OCI-M1 (cell line): ENCODE data around the gene GOLGA6B.
"Not testable (repeated sequence)": the region's sequence is repeated elsewhere in the genome, so short reads cannot be mapped to it uniquely, and the experiment has no call there.

Source experiments
- DNase-seq: peaks from one replicate; lab custom pipeline; 2025; lab: John Stamatoyannopoulos, UW

Gene GOLGA6B

DNA sequence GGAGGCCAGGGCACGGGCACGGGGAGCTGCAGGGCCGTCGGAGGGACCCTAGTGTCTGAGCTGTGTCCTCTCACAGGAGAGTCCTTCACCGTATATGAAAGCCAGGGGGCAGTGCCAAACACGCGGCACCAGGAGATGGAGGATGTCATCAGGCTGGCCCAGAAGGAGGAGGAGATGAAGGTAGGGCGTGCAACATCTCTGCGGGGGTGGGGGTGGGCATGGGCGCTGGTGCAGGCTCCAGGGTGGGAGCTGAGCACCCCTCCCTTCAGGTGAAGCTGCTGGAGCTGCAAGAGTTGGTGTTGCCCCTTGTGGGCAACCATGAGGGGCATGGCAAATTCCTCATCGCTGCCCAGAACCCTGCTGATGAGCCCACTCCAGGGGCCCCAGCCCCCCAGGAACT is 11.2 kb downstream of the GOLGA6B start:
- not testable (repeated sequence) for DNase-seq

DNA sequence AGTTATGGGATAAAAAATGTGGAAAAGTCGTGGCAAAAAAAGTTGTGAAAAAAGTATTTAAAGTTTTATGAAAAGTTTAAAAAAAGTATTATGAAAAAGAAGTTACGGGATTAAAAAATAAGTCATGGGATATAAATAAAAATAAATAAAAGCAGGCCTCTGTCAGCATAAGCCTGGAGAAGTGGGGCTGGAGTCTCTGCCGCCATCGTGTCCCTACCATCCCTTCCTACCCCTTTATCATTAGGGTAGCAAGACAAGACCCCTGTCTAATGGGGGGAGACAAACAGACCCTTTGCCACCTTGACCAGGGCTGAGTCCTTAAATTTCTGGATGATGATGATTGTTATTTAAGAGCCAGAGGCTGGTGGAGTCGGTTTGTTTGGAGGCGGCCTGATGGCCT is 15.3 kb downstream of the GOLGA6B start:
- DNase-seq, result not testable (repeated sequence)

- DNase-seq, result not testable (repeated sequence)
These were observed 16.3 kb downstream of the GOLGA6B start for GRCh38 chr15:72670656-72671352.

- DNase-seq, result no peak
These were observed 17.0 kb downstream of the GOLGA6B start for GRCh38 chr15:72671525-72671924.

- no peak for DNase-seq
These were observed 22.3 kb downstream of the GOLGA6B start for GRCh38 chr15:72676838-72677237.

DNA sequence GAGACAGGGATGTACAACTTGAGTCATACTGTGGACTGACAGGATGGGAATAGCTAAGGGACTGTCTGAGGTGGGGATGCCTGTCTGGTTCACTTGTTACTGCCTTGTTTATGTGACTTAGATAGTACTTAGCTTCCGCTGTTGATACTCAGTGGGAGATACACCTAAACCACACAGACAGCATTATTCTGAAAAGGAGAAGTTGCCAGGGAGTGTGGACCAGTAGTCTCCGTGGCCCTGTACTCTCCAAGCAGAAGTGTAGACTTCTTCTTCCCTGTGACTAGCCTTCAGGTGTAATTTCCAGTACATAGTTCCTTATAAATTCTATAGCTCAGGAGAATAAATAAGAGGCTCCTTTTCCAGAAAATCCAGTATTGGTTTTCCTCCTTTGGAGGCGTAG is 26.4 kb downstream of the GOLGA6B start:
- no peak for DNase-seq

- no peak for DNase-seq
These were observed 28.3 kb downstream of the GOLGA6B start for GRCh38 chr15:72682772-72683171.

GRCh38 chr15:72685301-72685924 is 30.9 kb downstream of the GOLGA6B start:
- no peak for DNase-seq

DNA sequence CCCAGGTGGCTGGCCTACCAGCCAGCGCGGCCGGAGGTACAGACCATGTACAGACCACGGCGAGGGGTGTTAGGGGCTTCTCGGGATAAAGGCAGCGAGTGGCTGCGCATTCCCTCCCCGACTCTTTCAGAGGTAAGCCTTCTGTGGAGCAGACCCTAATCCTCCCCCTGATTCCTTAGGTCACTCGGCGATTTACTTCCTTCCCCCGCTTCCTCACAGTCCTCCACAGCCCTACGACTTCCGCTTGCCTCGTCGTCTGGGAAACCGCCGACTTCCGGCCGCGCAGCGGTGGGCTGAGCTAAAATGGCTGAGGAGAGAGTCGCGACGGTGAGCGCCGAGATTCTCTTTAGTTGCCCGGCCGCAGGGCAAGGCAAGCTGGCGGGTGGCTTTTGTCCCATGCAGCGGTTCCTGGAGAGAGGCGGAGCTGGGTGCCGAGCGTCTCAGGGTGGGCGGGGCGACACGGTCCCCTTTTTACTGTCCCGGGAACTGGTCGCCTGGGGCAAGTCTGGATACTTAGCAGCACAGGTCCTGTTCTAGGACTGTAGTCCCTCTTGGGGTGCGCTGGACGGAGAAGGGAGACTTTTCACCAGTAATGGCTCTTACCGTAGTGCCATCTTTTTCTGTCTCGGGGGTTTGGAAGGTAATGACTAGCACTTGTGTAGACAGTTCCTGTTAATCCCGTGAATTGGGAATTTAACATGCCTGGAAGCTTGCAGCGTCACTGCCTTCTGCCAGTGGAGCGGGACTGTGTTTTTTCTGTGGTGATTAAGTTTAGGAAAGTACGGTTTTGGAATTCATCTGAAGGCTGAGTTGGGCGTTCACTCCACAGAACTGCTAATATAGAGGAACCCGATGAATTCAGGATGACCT is 31.7 kb downstream of the GOLGA6B start, which contains the start of the genes BBS4 and HIGD2B:
TSS of gene BBS4 (plus strand) at position 283 of the 870 bp plus-strand sequence. CDS start at position 304, 21 bp downstream.
TSS of gene HIGD2B (minus strand) at position 258 of the 870 bp plus-strand sequence. CDS start 9,808 bp downstream, outside the sequence.
- DNase-seq, result no peak

GRCh38 chr15:72688697-72689096 is 34.2 kb downstream of the GOLGA6B start:
- DNase-seq, result no peak

DNA sequence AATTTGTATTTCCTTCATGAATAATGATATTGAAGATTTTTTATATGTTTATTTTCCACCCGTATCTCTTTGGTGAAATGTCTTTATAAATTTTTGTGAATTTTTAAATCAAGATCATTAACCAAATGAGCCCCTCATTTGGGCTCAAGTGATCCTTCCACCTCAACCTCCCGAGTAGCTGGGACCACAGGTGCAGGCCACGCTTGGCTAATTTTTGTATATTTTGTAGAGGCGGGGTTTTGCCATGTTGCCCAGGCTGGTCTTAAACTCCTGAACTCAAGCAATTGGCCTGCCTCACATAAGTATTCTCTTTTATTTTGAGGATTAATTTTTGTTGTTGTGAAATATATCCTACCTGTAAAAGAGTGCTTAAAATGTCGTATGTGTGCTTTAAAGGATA is 36.4 kb downstream of the GOLGA6B start:
- DNase-seq, result no peak

DNA sequence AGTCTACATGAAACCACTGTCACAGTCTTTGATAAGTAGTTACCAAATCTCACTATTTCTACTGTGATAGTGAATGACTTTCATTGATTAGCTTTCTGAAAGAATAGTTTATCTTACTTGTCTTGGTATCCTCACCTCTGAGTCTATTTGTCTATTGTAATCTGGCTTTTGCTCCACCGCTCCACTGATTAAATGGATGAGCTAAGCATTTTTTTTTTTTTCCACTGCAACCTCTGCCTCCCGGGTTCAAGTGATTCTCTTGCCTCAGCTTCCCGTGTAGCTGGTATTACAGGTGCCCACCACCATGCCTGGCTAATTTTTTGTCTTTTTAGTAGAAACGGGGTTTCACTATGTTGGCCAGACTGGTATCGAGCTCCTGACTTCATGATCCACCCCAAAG is 44.4 kb downstream of the GOLGA6B start:
- no peak for DNase-seq

DNA sequence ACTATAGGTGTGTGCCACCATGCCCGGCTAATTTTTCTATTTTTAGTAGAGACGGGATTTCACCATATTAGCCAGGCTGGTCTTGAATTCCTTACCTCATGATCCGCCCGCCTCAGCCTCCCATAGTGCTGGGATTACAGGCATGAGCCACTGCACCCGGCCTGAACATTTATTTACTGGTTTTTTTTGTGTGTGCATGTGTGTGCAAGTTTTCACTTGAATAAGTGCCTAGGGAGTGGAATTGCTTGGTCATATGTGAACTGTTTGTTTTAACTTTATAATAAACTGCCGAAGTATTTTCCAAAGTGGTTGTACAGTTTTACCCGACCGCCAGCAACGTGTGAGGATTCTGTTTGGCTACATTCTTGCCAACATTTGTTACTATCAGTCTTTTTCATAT is 45.6 kb downstream of the GOLGA6B start:
- DNase-seq, result no peak

GRCh38 chr15:72706266-72706665 is 51.8 kb downstream of the GOLGA6B start:
- DNase-seq, result no peak

- peak; percentile 60 for DNase-seq
These were observed 54.2 kb downstream of the GOLGA6B start for GRCh38 chr15:72708551-72709303.
